Left ventricle myocardium inferior (tissue), 1 donor: Measurements from ENCODE around the gene MAP3K5. TPM values are rescaled to one million over a fixed set of nuclear protein-coding genes. Genes with fewer than 3 reads are reported as not detected.
A peak's percentile ranks its signal among the peaks of the same experiment; 100 is the strongest.

Experiments used
- DNase-seq: peaks from one replicate; pipeline ENCODE4 v3.0.0-alpha.2; 2020
- H3K27ac ChIP-seq: fragments of 200-600 bp; replicated peaks from 2 replicates; pipeline ENCODE4 v1.8.0; 2021
- H3K27me3 ChIP-seq: fragments of 200-600 bp; 2 replicates; pipeline ENCODE4 v1.8.0; 2021; ENCODE audit warnings: low read depth
- H3K36me3 ChIP-seq: fragments of 200-600 bp; 2 replicates; pipeline ENCODE4 v1.8.0; 2021
- H3K4me1 ChIP-seq: fragments of 200-600 bp; 2 replicates; pipeline ENCODE4 v1.8.0; 2021
- H3K4me3 ChIP-seq: fragments of 200-600 bp; 2 replicates; pipeline ENCODE4 v1.8.0; 2021; ENCODE audit warnings: mild to moderate bottlenecking, moderate library complexity
- H3K9me3 ChIP-seq: fragments of 200-600 bp; replicated peaks from 2 replicates; pipeline ENCODE4 v1.8.0; 2021
- intact Hi-C: fragments of 100-400 bp; cut with micrococcal nuclease; formaldehyde crosslinking; loops from one replicate; pipeline ENCODE4 v1.11.0; 2022
- total RNA-seq: library from RNA; stranded (reverse); fragmentation: NEBNext Ultra II Directional; extraction: Animal tissue kit (Norgen Biotek cat#: 25700); gene quantifications from one replicate; pipeline ENCODE4 v1.2.1, GENCODE V29; 2021
- TF ChIP-seq, protein P1 (sequence below): fragments of 200-600 bp; IDR thresholded peaks from 2 replicates; pipeline ENCODE4 v1.8.0; 2021; ENCODE audit warnings: antibody characterized with exemption, mild to moderate bottlenecking, borderline replicate concordance
- donor health status: DM: no; HTN: yes; CAD: no; lungs with severe emphysema.

Gene MAP3K5
- total RNA-seq, 1 donor from 2014 or later: 44.1 TPM

DNA sequence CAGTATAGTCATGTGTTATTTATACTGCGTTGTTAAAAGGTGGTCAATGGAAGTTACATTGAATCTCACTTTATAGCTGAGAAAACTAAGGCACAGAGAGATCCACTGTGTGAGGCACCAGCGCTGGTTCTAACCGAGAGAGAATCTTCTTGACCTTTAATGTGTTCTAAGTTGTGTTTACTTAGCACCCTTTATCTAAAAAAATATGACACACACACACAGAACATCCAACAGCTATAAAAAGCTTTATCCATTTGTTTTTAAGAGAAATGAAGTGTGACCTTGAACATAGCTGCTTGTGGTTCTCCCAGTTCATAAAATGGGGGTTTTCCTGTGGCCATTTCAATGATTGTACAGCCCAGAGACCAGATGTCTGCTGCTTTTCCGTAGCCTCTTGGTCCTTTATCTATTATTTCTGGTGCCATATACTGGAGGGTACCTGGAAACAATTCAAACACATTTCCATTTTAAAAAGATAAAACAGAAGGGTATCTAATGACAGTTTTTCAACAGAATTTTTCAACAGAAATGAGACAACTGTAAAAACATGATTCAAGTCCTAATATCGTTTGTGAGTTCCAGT is 187.3 kb downstream of the MAP3K5 start:
- intact Hi-C loops: no loop called here
- DNase-seq: no peak
- TF ChIP-seq, protein P1, sequence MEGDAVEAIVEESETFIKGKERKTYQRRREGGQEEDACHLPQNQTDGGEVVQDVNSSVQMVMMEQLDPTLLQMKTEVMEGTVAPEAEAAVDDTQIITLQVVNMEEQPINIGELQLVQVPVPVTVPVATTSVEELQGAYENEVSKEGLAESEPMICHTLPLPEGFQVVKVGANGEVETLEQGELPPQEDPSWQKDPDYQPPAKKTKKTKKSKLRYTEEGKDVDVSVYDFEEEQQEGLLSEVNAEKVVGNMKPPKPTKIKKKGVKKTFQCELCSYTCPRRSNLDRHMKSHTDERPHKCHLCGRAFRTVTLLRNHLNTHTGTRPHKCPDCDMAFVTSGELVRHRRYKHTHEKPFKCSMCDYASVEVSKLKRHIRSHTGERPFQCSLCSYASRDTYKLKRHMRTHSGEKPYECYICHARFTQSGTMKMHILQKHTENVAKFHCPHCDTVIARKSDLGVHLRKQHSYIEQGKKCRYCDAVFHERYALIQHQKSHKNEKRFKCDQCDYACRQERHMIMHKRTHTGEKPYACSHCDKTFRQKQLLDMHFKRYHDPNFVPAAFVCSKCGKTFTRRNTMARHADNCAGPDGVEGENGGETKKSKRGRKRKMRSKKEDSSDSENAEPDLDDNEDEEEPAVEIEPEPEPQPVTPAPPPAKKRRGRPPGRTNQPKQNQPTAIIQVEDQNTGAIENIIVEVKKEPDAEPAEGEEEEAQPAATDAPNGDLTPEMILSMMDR: no peak
- peaks cover 16% of the 10 kb centered on the region for H3K36me3 ChIP-seq
- H3K4me3 ChIP-seq: no peak overlapping the region
- H3K27me3 ChIP-seq: no peaks in the 10 kb centered on the region
- H3K9me3 ChIP-seq: no peaks in the 10 kb centered on the region
- H3K27ac ChIP-seq: peak overlapping the region; percentile 10
- H3K4me1 ChIP-seq: peaks cover 46% of the 10 kb centered on the region

DNA sequence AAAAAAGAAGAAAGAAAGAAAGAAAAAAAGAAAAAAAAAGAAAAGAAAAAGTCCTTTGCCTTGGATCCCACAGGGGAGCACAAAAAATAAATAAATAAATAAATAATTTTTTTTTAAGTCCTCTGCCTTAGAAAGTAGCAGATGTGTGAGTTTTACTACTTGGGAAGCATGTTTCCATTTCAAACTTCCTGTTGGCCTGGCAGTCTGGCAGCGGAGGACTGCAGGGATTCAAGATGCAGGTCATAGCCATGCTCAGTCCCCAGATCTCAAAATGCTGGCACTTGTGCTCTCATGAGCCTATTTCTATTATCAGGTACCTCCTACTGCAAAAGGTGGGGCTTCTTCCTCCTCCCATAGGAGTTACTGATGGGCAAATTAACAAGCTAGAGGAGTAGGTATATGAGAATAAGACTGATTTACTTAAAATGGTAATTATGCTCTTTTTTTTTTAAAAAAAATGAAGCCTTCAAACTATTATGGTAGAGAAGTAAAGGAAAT is 187.9 kb downstream of the MAP3K5 start:
- intact Hi-C loops: no loop called here
- H3K9me3 ChIP-seq: no peaks in the 10 kb centered on the region
- no peak overlapping the region for H3K27ac ChIP-seq
- no peaks in the 10 kb centered on the region for H3K27me3 ChIP-seq
- peaks cover 16% of the 10 kb centered on the region for H3K36me3 ChIP-seq
- peaks cover 48% of the 10 kb centered on the region for H3K4me1 ChIP-seq
- no peak overlapping the region for H3K4me3 ChIP-seq
- TF ChIP-seq, protein P1: no peak
- DNase-seq: no peak

DNA sequence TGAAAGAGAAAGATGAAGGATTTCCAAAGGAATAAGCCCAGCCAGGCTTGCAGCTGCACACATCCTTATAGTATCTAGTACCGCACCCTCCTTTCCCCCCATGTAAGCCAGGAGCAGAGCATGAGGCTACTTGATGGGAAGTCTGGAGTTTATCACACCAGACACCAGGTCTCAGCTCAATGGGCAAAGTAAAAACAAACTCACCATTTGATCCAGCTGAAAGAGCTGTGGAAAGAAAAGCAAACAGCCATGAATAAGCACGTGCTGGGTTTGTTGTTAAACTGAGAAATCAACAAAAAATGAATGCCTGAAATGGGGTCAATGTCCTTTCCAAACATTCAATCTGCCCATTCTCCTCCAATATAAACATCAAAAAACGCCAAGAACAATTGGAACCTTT is 191.5 kb downstream of the MAP3K5 start:
- TF ChIP-seq, protein P1: no peak
- Histone ChIP-seq H3K27me3 (no peaks in the 10 kb centered on the region), H3K4me3 (no peak overlapping the region), H3K27ac (no peak overlapping the region), H3K36me3 (peaks cover 16% of the 10 kb centered on the region), H3K4me1 (peaks cover 41% of the 10 kb centered on the region), H3K9me3 (no peaks in the 10 kb centered on the region)
- no peak for DNase-seq
- intact Hi-C loops: no loop called here

DNA sequence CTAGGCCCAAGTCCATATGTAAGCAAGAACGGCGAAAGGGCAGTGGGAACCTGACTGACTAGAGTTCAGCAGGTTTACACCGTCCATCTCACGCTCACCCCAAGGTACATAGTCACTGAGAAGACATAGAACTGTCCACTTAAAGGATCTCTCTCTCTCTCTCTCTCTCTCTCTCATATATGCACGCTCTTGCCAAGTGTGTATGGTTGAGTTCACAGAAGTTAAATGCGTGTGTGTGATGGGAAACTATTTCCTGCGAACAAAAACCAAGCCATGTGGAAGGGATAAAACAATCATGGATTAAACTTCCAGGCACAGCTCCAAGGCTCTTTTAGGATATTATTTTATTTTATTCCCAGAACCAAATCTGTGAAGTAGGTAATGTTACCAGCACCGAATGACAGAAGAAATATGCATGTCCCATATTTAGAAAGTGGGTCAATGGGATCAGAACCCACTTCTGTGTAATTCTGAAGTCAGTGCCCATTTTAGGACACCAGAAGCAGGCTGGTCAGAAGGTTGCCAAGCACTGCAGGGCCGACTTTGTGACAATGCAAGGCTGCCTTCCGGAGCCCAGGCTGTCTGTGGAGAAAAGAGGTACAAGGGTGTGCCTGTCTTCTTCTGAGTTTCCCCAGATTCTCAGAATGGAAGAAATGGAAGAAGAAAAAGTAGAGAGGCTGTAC is 192.8 kb downstream of the MAP3K5 start:
- DNase-seq: no peak
- H3K9me3 ChIP-seq: no peaks in the 10 kb centered on the region
- TF ChIP-seq, protein P1: no peak
- no peaks in the 10 kb centered on the region for H3K27me3 ChIP-seq
- H3K4me3 ChIP-seq: no peak overlapping the region
- H3K4me1 ChIP-seq: peaks cover 32% of the 10 kb centered on the region
- intact Hi-C loops: no loop called here
- H3K36me3 ChIP-seq: peaks cover 16% of the 10 kb centered on the region
- peak overlapping the region; percentile 41 for H3K27ac ChIP-seq

DNA sequence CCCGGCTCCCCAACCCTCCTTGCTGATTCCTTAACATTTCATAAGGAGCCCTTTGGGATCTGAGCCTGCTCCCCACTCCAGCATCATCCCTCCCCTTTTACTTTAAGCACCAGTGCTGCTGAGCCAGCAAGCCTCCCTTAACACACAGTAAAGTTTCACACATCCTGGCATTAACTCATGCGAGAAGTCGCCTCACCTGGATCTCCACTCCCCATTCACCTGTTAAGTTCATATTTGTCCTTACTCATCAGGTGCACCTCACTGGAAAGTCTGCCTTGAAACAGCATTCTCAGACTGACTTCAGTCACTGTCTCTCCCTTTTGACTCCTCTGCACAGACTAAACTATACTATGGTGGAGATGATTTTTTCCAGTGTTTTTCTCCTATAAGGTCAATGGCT is 194.2 kb downstream of the MAP3K5 start:
- TF ChIP-seq, protein P1: no peak
- H3K9me3 ChIP-seq: no peaks in the 10 kb centered on the region
- no peaks in the 10 kb centered on the region for H3K27me3 ChIP-seq
- no peak overlapping the region for H3K27ac ChIP-seq
- intact Hi-C loops: no loop called here
- peaks cover 10% of the 10 kb centered on the region for H3K36me3 ChIP-seq
- no peak overlapping the region for H3K4me3 ChIP-seq
- peaks cover 27% of the 10 kb centered on the region for H3K4me1 ChIP-seq
- no peak for DNase-seq
